ENCODE measurements around the gene LCOR. TPM values are rescaled to one million over a fixed set of nuclear protein-coding genes. Genes with fewer than 3 reads are reported as not detected.

LCOR gene
- total and polyA plus RNA-seq, 2 of the 13 experiments (the other 11 are each of a cell fraction or from before 2014, with no cell fraction given) = 12.4 to 23.7 TPM

GRCh38 chr10:96833220-96834001 lies 1.3 kb downstream of the LCOR start (continued):
- TF ChIP-seq, protein P1, sequence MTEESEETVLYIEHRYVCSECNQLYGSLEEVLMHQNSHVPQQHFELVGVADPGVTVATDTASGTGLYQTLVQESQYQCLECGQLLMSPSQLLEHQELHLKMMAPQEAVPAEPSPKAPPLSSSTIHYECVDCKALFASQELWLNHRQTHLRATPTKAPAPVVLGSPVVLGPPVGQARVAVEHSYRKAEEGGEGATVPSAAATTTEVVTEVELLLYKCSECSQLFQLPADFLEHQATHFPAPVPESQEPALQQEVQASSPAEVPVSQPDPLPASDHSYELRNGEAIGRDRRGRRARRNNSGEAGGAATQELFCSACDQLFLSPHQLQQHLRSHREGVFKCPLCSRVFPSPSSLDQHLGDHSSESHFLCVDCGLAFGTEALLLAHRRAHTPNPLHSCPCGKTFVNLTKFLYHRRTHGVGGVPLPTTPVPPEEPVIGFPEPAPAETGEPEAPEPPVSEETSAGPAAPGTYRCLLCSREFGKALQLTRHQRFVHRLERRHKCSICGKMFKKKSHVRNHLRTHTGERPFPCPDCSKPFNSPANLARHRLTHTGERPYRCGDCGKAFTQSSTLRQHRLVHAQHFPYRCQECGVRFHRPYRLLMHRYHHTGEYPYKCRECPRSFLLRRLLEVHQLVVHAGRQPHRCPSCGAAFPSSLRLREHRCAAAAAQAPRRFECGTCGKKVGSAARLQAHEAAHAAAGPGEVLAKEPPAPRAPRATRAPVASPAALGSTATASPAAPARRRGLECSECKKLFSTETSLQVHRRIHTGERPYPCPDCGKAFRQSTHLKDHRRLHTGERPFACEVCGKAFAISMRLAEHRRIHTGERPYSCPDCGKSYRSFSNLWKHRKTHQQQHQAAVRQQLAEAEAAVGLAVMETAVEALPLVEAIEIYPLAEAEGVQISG (CRISPR knock-in tag; IDR thresholded peaks at IDR 0.05) = no peak
- no peak for TF ChIP-seq ZNF34 (CRISPR knock-in tag; IDR thresholded peaks at IDR 0.05; ENCODE audit: borderline replicate concordance)
- TF ChIP-seq BCL6 (CRISPR knock-in tag; IDR thresholded peaks at IDR 0.05) = no peak
- TF ChIP-seq CEBPB (IDR thresholded peaks at IDR 0.05; ENCODE audit: borderline replicate concordance, low read depth, low read length) = no peak
- 0 out of 2 replicates have a peak, but pooled peaks have one; percentile 30 for TF ChIP-seq ZNF296 (CRISPR knock-in tag; conservative IDR thresholded peaks at IDR 0.05)
- TF ChIP-seq ZNF441 (CRISPR knock-in tag; IDR thresholded peaks at IDR 0.05; ENCODE audit: borderline replicate concordance) = no peak
- no peak for TF ChIP-seq BATF2 (CRISPR knock-in tag; IDR thresholded peaks at IDR 0.05)
- no peak for TF ChIP-seq CHCHD3 (CRISPR knock-in tag; IDR thresholded peaks at IDR 0.05)
- TF ChIP-seq ZNF543 (CRISPR knock-in tag; IDR thresholded peaks at IDR 0.05) = no peak
- TF ChIP-seq RCOR2 (CRISPR knock-in tag; IDR thresholded peaks at IDR 0.05) = no peak
- TF ChIP-seq ZNF7 (CRISPR knock-in tag; IDR thresholded peaks at IDR 0.05) = no peak
- no peak for TF ChIP-seq ZNF20 (CRISPR knock-in tag; IDR thresholded peaks at IDR 0.05)
- TF ChIP-seq ZNF781 (CRISPR knock-in tag; IDR thresholded peaks at IDR 0.05; ENCODE audit: borderline replicate concordance, not compliant biosample characterization) = no peak
- 0 out of 2 replicates have a peak, but pooled peaks have one; percentile 38 for TF ChIP-seq TAF1 (CRISPR knock-in tag; IDR thresholded peaks at IDR 0.05)
- no peak for TF ChIP-seq ZNF207 (IDR thresholded peaks at IDR 0.05; ENCODE audit: borderline replicate concordance)
- TF ChIP-seq SATB2 (CRISPR knock-in tag; IDR thresholded peaks at IDR 0.05) = no peak
- TF ChIP-seq DMAP1 (CRISPR knock-in tag; IDR thresholded peaks at IDR 0.05) = no peak
- TF ChIP-seq SRSF1 (optimal IDR thresholded peaks at IDR 0.05; ENCODE audit: low read depth, low read length) = no peak
- no peak for TF ChIP-seq ZNF256 (CRISPR knock-in tag; conservative IDR thresholded peaks at IDR 0.05)
- TF ChIP-seq CREM (IDR thresholded peaks at IDR 0.05) = no peak
- no peak for TF ChIP-seq CREM (CRISPR knock-in tag; IDR thresholded peaks at IDR 0.05)
- no peak for TF ChIP-seq FIP1L1 (IDR thresholded peaks at IDR 0.05; ENCODE audit: borderline replicate concordance, insufficient read depth, low read depth, low read length)
- TF ChIP-seq ZNF317 (CRISPR knock-in tag; IDR thresholded peaks at IDR 0.05) = no peak
- TF ChIP-seq, protein P2, sequence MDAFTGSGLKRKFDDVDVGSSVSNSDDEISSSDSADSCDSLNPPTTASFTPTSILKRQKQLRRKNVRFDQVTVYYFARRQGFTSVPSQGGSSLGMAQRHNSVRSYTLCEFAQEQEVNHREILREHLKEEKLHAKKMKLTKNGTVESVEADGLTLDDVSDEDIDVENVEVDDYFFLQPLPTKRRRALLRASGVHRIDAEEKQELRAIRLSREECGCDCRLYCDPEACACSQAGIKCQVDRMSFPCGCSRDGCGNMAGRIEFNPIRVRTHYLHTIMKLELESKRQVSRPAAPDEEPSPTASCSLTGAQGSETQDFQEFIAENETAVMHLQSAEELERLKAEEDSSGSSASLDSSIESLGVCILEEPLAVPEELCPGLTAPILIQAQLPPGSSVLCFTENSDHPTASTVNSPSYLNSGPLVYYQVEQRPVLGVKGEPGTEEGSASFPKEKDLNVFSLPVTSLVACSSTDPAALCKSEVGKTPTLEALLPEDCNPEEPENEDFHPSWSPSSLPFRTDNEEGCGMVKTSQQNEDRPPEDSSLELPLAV (CRISPR knock-in tag; conservative IDR thresholded peaks at IDR 0.05; ENCODE audit: low read depth) = no peak
- TF ChIP-seq JDP2 (CRISPR knock-in tag; IDR thresholded peaks at IDR 0.05; ENCODE audit: borderline replicate concordance) = no peak
- TF ChIP-seq, protein P3, sequence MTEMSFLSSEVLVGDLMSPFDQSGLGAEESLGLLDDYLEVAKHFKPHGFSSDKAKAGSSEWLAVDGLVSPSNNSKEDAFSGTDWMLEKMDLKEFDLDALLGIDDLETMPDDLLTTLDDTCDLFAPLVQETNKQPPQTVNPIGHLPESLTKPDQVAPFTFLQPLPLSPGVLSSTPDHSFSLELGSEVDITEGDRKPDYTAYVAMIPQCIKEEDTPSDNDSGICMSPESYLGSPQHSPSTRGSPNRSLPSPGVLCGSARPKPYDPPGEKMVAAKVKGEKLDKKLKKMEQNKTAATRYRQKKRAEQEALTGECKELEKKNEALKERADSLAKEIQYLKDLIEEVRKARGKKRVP (CRISPR knock-in tag; IDR thresholded peaks at IDR 0.05) = no peak
